GM21737 (cell line): ENCODE data around the gene C19orf73.
A peak's percentile ranks its signal among the peaks of the same experiment; 100 is the strongest.
"Not testable (repeated sequence)": the region's sequence is repeated elsewhere in the genome, so short reads cannot be mapped to it uniquely, and the experiment has no call there.

Experiments
- ATAC-seq: cut with Tn5 transposase; IDR thresholded peaks from one replicate; pipeline ENCODE4 v1.9.1; 2021; ENCODE audit warnings: mild to moderate bottlenecking, moderate library complexity; ENCODE audit not compliant: unreplicated experiment

C19orf73 gene

GRCh38 chr19:49103331-49104085, 15.4 kb downstream of the C19orf73 start:
- ATAC-seq: no peak

- ATAC-seq: no peak
Measured at GRCh38 chr19:49102303-49102702, 16.6 kb downstream of the C19orf73 start.

GRCh38 chr19:49101160-49101559, 17.8 kb downstream of the C19orf73 start:
- ATAC-seq: no peak

GRCh38 chr19:49098795-49099194, 20.1 kb downstream of the C19orf73 start:
- no peak for ATAC-seq

- no peak for ATAC-seq
Measured at GRCh38 chr19:49097453-49098288, 21.3 kb downstream of the C19orf73 start.

- ATAC-seq: no peak
Measured at GRCh38 chr19:49094505-49095482, 24.1 kb downstream of the C19orf73 start.

- ATAC-seq: no peak
Measured at GRCh38 chr19:49092686-49093085, 26.3 kb downstream of the C19orf73 start.

GRCh38 chr19:49091391-49092038, 27.4 kb downstream of the C19orf73 start:
- no peak for ATAC-seq

- no peak for ATAC-seq
Measured at GRCh38 chr19:49086296-49086695, 32.6 kb downstream of the C19orf73 start.

- no peak for ATAC-seq
Measured at GRCh38 chr19:49085868-49086232, 33.1 kb downstream of the C19orf73 start.

- ATAC-seq: peak; percentile 89
Measured at GRCh38 chr19:49085020-49085867, 33.7 kb downstream of the C19orf73 start, which contains the start of gene SNRNP70. SNRNP70 (plus strand) TSS chr19:49085451; CDS start chr19:49086415, 964 bp downstream.

- ATAC-seq: no peak
Measured at GRCh38 chr19:49084206-49085019, 34.5 kb downstream of the C19orf73 start.

GRCh38 chr19:49081273-49081672, 37.7 kb downstream of the C19orf73 start:
- ATAC-seq: no peak

GRCh38 chr19:49080392-49080791, 38.6 kb downstream of the C19orf73 start:
- ATAC-seq: no peak

- not testable (repeated sequence) for ATAC-seq
Measured at GRCh38 chr19:49074869-49075268, 44.1 kb downstream of the C19orf73 start.

GRCh38 chr19:49073514-49074378, 45.2 kb downstream of the C19orf73 start:
- no peak for ATAC-seq

GRCh38 chr19:49071860-49072547, 46.9 kb downstream of the C19orf73 start:
- ATAC-seq: no peak
